GM21737 (cell line): Measurements from ENCODE around the gene KCNN3.

Source experiments
- ATAC-seq: cut with Tn5 transposase; IDR thresholded peaks from one replicate; pipeline ENCODE4 v1.9.1; 2021; ENCODE audit warnings: mild to moderate bottlenecking, moderate library complexity; ENCODE audit not compliant: unreplicated experiment

The KCNN3 gene

DNA sequence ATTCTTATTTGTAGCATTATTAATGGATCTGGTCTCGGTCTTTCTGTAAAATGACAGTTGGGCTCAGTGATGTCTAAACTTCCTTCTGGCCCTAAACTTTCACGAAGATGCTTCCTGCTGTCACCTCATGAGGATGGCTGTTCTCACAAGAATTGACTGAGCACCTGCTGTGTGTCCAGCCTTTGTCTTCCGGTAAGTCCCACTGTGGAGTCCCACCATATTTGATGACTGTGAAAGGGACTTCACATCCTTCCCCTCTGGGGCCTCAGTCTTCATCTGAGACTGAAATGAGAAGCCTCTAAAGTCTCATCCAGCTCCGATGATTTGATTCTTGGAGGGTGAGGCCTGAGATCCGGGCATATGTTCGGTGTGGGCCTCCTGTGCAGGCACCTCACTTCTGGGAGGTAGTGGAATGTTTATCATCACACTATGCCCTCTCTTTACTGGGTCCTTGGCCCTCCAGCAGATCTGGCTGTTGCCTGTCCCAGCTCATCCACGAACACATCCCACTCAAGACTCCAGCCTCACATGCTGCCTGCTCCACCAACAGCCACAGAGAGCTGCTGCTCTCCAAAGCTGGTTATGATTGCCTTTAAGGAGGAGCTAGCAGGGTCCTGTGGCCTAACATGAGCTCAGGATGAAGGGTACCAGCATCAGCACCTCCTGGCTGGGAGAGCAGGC, 95.8 kb downstream of the KCNN3 start:
- ATAC-seq, result no peak

DNA sequence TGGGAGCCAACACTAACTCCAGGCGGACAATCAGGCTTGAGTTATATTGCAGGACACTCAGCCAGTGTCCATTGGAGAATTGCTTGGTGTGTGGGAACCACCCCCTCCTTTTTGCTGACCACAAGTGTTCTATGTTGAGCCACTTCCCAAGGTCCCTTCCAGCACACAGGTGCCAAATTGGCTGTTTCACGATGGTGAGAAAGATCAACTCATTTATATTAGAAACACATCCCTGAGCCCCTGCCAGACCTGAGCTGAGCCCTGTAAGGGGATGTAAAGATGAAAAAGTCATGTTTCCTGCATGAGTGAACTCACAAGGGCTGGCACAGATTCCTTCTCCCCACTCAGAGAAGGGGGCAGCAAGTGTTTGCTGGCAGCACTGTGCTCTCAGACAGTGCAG, 96.5 kb downstream of the KCNN3 start:
- ATAC-seq, result no peak

DNA sequence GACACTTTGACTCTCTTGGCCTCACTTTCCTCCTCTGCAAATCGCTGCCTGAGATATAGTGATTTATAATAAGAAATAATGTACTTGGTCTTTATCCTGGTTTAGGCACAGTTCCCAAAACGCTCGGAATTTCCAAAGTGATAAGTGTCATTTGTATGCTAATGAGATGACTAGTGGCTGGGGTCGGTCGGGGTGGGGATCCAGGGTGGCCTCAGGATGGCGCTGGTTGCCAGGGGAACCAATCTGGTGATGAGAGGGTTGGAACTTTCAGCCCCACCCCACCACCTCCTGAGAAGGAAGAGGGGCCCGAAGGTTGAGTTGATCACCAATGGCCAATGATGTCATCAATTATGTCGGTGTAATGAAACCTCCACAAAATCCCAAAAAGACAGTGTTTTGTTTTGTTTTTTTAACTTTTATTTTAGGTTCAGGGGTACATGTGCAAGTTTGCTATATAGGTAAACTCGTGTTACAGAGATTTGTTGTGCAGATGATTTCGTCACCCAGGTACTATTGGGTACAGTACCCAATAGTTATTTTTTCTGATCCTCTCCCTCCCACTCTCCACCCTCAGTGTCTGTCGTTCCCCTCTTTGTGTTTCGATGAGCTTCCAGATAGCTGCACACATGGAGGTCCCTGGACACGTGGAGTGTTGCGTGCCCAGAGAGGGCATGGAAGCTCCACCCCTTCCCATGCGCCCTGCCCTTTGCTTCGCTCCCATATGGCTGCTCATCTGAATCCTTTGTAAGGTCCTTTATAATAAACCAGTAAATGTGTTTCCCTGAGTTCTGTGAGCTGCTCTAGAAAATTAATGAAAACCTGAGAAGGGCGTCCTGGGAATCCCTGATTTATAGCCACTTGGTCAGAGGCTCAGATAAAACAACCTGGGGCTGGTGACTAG, 97.2 kb downstream of the KCNN3 start:
- ATAC-seq, result no peak

DNA sequence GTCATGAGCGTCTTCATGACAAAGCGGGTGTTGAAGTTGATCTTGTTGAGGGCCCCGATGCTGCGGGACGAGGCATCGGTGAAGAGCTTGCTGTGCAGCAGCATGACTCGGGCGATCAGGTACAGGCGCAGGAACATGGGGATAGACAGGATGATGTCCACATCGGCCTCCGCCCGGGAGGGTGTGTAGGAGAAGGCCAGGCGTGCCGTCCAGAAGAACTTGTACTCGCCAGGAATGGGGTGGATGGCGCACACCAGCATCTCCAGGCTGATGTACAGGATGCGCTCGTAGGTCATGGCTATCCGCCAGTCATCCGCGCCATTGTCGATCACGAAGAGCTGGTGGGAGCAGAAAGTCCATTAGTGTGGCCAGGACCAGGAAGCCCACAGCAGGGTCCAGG, 98.0 kb downstream of the KCNN3 start:
- no peak for ATAC-seq

DNA sequence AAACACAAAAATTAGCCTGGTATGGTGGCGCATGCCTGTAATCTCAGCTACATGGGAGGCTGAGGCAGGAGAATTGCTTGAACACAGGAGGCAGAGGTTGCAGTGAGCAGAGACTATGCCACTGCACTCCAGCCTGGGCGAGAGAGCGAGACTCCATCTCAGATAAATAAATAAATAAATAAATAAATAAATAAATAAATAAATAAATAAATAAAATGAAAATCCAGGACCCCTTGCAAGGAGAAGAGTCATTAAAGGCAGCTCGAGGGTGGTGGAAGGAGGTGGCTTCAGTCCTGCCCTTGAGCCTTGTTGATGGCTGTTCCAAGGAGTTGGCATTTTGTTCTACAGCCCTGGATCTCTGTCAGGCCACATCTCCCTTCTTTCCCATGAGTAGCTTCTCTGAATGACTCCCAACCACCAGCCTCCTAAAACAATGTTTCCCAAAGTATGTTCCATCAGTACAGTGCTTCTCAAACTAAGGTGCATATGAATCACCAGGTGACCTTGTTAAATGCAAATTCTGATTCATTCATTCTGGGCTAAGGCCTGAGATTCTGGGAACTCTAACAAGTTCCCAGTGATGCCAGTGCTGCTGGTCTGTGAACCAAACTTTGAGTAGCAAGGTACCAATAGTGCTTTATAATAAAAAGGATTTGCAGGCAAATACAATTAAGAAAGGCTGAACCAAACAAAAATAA, 99.0 kb downstream of the KCNN3 start:
- ATAC-seq, result no peak

DNA sequence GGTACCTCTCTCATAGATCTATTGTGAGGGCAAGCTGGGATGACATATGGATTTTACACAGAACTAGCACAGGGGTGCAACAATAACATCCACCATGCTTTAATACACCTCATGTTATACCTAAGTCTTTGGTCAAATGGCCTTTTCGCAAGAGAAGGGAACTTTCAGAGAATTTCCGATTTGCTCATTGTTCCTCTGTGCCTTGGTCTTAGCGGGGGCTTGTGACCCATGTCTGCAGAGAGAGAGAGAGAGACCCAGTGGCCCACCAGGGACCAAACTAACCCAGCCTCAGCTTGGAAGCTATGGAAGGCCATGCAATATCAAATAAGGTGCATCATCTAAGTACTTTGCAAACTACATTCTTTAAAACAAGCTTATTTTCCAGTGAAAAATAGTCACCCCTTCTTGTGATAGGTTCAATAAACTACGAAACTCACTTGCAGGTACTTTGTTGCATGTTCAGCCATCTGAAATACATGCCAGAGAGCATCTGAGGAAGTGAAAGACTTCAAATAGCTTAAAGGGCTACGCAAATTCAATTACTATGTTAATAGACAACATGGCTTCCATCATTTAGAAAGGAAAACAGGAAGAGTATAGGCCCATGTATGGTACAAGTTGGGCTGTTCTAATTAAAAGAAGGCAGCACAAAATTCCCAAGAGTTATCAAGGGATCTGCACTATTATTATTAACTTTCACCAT, 100.7 kb downstream of the KCNN3 start:
- no peak for ATAC-seq

DNA sequence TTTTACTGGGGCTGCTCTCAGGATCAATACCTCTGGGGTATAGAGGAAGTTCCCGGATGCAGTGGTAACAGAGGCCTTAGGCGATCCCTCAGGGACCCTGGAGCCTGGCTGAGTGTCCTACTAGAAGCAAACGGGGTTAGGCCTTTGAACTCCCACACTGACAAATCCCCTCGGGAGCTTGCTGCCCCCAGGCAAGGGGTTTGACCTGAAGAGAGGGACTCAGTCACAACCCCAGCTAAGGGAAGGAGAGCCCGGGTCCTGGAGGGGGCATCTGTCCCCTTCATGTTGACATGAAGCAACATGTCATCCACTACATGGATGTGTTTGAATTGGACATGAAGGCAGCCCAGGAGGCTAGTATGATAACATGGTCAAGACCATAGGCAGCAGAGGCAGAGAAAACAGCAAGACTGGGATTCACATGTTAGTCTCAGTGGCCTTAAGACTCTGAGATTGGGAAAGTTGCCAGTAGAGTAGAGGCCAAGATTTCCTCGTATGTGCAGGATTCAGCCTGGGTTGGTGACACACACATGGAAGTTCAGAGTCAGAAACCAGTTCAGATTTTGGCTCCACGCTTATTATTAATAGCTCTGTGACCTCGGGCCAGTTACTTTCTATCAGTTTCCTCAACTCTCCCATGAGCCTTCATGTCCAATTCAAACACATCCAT, 101.5 kb downstream of the KCNN3 start:
- ATAC-seq, result no peak

DNA sequence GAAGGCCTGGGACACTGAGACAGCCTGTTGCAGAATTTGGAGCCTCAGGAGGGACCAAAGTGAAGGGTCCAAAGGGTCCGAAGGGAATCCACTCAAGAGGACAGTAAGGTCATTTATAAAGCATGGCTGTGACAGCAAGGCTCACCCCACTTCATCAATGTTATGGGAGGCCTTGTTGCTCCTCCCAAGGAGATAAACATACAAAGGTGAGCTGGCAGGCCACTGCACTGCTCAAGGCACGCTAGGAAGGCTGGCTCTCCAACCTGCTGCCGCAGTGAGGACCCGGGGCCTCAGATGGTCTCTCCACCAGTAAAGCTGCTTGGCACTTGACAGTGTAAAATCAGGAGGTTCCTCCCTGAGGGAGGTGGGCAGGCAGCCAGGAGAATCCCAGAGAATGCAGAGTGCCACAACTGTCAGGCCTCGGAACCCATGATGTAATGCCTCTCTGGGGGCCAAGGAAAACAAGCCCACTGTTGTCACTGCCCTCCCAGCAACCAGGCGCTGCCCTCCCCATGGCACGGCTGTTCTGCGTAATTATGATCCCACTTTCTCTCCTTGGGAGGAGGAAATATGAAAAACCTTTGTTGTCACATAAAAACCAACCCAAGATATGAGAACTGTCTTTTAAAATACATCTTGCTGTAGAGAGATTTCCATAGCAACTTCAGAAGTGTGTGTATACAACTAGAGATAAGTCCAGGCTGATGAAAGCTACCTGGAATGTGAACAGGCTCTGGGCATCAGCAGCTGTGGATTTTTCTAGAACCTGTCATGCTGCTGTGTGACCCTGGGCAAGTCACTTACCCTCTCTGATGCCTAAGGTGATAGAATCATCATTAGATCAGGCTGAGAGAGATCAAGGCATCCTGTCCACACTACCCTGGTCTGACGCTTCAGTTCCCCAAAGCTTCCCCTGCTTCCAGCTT, 102.5 kb downstream of the KCNN3 start:
- no peak for ATAC-seq

DNA sequence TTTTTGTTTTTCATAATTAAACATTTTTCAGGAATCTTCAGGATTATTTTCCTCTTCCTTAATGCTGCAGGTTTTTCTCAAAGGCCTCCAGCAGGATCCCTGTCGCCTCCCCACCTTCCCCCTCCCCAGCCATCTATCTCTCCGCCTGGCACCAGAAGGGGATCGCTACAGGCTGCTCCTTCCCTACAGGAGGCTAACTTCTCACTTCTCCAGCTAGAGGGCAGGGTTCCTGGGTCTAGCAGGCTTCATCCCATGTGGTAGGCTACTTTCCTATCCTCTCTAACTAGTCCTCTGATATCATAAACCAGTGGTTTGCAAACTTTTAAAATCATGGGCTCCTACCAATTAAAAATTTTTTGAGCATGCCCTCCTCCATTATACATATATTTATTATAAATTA, 104.1 kb downstream of the KCNN3 start:
- no peak for ATAC-seq

DNA sequence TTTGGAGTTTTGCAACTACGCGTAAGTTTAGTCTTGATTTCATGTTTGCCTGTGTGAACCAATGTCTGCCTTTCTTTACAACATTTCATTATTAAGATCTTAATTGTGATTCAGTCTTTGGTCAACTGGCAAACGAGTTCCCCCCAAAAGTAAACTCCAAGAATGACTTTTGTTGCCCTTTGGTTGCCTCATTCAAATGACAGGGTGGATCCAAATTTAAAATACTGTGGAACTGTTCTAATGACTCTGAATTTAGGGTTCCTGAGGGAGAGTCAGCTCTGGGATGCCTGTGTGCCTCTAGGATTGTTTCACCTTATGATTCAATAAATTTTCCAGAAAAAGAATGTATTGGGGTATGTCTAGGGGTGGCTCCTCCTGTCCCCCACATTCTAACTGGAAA, 105.3 kb downstream of the KCNN3 start:
- no peak for ATAC-seq

DNA sequence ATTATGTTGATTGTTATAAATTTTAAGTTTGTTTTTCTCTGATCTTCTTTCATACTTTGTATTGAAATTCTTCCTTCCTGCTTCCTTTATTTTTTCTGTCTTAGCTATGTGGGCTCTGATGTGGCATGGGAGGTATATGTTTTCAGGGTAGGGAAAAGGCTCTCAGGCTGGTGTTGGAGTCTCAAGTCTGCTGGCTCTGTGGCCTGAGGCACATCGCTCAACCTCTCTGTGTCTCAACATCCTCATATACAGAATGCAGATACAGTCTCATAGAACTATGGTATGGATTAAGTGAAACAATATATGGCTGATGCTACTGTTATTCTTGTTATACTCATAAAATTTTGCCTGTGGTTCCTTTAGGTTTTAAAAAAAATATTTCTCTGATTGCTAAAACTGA, 105.9 kb downstream of the KCNN3 start:
- no peak for ATAC-seq

DNA sequence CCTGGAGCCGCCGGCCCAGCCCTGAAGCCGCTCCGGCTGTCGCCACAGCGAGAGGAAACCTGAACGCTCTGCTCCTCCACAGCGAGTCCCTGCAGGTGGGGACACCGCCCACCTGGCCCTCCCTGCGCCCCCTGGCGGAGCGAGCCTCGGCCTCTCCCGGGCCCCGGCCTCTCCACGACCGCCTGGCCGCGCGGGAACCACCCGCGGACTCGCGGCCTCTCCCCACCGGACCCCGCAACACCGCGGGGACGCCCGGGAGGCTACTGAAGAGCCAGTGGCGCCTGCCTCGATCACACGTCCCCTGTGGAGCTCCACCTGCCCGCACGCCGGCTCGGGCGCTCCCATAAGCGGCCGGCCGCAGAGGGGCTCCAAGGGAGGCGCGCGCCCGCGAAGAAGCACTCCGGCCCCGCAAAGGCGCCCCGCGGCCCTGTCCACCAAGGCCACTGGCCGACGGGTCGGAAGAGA, 109.6 kb downstream of the KCNN3 start:
- ATAC-seq, result no peak

DNA sequence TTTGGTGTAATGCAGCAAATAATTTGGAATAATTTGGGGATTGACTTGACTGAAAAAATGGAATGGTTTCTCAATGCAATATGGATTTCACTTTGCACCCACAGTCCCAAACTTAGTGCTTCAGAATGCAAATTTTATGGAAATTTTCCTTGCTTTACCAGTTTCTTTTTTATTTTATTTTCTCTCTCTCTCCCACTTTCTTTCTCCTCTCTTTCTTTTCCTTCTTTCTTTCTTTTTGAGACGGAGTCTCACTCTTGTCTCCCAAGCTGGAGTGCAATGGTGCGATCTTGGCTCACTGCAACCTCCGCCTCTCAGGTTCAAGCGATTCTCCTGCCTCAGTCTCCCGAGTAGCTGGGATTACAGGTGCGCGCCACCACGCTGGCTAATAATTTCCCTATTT, 110.3 kb downstream of the KCNN3 start:
- no peak for ATAC-seq

DNA sequence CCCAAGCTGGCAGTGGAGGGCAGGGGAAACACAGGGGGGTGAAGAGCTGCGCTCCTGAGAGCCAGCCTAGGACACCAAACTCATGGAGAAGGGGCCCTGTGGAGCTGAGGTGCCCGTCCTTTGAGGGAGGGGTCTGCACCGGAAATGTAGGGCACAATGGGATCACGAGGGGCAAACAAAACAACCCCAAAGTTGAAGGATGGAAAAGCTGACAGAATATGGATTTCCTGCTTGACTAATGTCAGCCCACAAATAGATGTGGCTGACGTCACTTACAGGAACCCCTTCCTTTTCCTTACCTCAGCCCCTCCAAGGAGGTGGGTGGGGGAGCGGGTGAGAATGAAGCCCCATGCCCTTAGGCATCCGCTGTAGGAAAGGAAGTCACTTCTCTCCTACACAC, 110.9 kb downstream of the KCNN3 start:
- ATAC-seq, result no peak

DNA sequence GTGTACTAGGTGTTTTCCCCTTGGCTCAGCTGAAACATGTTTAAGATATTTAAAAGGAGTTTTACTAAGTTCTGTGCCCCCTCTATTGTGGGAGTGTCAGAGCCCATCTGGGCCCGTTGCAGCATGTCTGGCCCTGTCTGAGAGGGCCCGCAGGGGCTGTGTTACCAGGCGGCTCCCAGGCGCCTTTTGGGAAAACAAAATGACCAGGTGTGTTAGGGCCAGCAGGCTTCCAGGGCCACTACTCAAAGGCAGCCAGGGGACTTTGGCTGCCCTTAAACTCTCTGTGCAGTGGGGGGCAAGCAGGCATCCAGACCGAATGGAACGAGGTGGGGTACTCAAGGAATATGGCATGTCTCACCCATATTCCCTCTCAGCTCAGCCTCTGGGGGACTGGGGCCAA, 111.7 kb downstream of the KCNN3 start:
- ATAC-seq, result no peak

DNA sequence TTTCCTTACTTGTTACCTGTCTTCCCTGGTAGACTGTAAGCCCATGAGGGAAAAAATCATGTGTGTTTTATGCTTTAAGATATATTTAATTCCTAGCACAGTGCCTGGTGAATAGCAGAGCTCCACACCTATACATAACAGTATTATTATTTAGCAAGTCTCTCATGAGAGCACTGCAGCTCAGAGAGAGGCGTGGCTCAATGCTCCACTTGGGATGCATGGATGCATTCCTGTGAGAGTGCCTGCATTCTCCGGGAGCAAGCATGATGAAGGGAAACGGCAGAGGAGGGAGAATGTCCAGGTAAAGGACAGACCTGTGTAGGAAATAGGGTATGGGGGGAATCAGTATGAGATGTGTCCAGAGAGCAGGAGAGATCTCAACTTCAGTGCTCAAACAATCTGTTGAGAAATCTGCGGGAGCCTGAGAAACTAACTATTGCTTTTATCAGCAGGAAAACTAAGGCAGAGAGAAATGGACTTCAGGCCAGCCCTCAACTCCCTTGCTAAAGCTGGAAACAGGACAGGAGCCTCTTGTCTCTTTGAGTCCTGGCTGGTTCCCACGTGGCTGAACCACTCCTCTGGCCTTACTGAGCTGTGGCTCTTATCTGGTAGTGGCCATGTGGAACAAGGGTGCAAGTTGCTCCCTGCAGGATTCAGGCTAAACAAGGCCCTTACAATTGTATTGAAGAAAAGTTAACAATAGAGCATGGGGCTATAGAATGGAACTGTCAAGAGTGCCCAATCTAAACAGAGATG, 113.1 kb downstream of the KCNN3 start:
- ATAC-seq, result no peak

DNA sequence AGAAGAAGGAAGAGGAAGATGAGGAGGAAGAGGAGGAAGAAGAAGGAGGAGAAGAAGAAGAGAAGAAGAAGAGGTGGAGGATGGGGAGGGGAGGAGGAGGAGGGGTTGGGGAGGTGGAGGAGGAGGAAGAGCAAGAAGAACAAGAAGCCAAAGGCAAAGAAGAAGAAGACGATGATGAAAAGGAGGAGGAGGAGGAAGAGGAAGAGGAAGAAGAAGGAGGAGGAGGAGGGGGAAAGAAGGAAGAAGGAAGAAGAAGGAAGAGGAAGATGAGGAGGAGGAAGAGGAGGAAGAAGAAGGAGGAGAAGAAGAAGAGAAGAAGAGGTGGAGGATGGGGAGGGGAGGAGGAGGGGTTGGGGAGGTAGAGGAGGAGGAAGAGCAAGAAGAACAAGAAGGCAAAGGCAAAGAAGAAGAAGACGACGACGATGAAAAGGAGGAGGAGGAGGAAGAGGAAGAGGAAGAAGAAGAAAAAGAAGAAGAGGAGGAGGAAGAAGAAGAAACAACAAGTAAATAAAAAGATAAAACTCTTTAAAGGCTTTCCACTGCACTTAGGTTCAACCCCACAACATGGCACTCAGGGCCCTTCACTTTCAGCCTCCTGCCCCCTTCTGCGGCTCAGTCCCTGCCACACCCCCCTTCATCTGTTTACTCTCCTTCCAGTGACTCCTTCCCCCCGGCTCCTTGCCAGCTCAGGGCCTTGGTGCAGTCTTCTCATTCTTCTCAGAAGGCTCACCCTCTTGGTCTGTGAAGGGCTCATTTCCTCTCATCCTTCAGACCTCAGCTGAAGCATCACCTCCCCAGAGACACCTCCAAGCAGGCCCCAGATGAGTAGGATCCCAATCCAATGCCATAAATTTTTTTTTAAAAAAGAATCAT, 114.0 kb downstream of the KCNN3 start:
- no peak for ATAC-seq

DNA sequence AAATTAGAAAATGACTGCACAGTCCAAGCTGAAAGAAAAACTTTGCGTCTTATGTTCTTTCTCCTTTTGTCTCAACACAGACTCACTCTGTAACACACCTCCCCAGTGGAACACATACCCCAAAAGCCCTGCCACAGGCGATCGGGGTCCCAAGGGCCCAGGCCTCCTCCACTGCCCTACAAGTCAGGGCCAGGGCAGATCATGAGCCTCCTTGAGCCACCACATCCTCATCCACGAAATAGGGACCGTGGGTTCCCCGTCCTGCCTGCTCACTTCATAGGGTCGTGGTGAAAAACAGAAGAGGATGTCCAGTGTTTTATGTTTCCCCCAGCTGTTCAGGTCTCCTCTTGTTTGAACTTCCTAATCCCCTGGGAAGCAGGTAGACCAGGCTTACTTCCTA, 116.7 kb downstream of the KCNN3 start:
- ATAC-seq, result no peak
